GM10266 (cell line): Measurements from ENCODE around the gene AATK.

Experiments used
- DNase-seq: peaks from one replicate; pipeline ENCODE4 v3.0.0; 2012; ENCODE audit errors: extremely low spot score
- TF ChIP-seq, protein P1 (sequence below): IDR thresholded peaks from 2 replicates; pipeline ENCODE4 v1.5.1; 2012; ENCODE audit warnings: mild to moderate bottlenecking, low read depth; ENCODE audit not compliant: control insufficient read depth, insufficient read depth; ENCODE audit errors: missing control alignments

The AATK gene

DNA sequence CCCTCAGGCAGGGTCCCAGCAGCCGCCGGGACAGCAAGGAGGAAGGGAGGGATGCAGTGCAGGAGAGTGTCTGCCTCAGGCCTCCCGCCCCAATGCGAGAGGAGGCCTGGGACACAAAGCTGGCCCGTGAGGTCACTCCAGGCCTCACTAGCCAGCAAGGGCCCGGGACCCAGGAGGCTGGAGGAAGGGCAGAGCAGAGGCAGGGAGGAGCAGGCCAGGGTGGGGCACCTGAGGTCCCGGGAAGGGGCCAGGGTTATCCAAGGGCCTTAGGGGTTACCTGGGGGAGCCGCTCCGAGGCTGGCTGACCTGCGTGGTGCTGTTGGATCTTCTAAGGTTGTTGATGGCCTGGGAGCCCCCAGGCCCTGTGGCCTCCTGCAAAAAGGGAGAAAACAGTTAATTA lies 42.6 kb upstream of the AATK start:
- DNase-seq, result no peak
- TF ChIP-seq, protein P1, sequence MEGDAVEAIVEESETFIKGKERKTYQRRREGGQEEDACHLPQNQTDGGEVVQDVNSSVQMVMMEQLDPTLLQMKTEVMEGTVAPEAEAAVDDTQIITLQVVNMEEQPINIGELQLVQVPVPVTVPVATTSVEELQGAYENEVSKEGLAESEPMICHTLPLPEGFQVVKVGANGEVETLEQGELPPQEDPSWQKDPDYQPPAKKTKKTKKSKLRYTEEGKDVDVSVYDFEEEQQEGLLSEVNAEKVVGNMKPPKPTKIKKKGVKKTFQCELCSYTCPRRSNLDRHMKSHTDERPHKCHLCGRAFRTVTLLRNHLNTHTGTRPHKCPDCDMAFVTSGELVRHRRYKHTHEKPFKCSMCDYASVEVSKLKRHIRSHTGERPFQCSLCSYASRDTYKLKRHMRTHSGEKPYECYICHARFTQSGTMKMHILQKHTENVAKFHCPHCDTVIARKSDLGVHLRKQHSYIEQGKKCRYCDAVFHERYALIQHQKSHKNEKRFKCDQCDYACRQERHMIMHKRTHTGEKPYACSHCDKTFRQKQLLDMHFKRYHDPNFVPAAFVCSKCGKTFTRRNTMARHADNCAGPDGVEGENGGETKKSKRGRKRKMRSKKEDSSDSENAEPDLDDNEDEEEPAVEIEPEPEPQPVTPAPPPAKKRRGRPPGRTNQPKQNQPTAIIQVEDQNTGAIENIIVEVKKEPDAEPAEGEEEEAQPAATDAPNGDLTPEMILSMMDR, result no peak

DNA sequence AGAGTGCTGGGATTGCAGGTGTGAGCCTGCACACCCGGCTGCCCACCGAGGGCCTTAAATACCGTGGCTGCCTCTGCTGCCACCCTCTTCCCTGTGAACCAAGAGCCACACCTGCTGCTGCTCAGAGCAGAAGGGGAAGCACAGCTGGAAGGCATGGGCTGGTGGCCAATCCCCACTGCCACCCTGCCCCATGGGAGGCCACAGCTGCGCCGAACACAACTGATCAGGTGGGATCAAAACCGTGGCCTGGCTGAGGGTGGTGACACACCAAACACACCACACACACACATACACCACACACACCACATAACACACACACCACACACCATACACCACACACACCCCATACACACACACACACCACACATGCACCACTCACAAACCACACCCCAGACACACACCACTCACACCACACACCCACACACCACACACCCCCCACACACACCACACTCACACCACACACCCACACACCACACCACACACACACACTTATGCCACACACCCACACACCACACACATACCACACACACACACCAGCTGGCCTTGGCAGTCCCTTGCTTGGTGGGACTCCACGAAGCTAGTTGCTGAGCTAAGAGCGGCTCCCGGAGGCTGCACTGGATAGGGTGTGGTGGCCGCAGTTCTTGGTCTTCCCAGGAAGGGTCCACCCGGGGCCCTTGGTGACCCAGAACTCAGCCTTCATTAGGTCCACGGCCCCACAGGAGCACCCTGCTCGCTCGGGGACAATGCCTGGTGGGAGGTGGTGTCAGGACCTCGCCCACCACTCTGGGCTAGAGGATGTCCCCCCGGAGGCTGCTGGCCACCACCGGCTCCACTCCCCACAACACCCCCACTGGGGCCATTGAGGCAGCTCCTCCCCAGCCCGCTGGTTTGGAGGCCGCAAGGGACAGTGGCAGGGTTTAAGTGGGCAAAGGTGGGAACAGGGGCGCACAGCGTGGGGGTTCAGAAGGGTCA lies 41.9 kb upstream of the AATK start:
- DNase-seq, result no peak
- TF ChIP-seq, protein P1, result no peak

DNA sequence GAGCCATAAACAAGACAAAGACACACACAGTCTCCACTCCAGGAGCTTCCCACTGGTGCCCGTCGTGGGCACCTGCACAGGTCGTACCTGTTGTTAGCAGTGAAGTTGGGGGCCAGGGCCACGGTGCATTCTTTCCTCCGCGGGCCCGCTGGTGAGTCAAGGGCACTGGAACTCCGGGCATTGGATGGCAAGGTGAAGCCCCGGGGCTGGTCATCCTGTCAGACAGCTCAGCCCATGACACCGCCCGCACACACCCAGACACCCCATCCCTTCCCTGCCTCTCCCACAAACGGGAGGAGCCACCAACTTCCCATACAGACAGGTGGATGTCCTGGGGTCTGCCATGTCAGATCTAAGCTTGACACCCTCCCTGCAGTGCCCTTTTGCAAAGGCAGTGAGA lies 40.6 kb upstream of the AATK start:
- no peak for DNase-seq
- TF ChIP-seq, protein P1, result no peak

DNA sequence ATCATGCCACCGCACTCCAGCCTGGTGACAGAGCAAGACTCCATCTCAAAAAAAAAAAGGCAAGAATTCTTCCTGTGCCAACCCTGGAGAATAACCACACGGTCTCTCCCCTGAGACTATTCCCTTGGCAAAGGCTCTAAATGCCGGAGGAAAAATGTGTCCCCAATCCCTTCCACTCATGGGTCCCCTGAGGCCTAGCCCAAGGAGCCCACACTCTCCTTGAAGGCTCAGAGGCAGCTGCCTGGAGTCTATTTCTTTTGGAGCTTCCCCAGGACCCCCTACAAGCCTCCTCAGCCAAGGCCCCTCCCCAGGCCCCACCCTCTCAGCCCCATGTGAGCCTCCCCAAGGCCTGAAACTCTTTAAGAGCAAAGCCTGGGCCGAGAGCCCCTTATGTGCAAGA lies 40.1 kb upstream of the AATK start:
- DNase-seq, result no peak
- TF ChIP-seq, protein P1, result no peak

DNA sequence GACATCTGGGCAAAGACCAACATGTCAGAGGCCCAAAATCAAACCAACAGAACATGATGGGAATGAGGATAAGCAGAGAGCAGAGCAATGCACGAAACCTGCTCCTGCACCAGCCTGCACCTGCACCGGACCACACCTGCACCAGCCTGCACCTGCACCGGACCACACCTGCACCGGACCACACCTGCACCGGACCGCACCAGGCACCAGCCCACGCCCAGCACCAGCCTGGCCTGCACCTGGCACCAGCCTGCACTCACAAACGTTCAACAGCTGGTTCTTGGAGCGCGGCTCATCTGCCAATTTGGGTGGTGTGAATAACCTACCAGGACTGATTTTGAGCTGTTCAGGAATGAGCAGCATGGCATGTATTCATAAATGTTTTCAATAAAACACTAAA lies 38.6 kb upstream of the AATK start:
- TF ChIP-seq, protein P1, result no peak

DNA sequence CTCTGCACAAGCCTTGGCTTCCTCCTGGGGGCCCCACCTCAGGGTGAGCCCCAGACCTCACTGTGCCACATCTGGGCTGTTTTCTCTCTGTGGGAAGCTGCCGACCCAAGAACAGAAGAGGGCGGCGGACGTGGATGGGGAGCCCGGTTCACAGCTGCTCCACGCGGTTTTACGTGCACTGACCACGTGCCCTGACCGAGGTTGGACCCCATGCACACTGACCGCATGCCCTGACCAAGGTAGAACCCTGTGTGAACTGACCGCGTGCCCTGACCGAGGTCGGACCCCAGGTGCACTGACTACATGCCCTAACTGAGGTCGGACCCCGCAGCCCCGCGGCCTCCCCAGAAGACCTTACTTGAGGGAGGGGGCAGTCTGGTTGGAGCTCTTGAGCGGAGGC lies 37.1 kb upstream of the AATK start:
- TF ChIP-seq, protein P1, result no peak
- no peak for DNase-seq

More for the DNA sequence above, 38.6 kb upstream of the AATK start:
- no peak for DNase-seq

DNA sequence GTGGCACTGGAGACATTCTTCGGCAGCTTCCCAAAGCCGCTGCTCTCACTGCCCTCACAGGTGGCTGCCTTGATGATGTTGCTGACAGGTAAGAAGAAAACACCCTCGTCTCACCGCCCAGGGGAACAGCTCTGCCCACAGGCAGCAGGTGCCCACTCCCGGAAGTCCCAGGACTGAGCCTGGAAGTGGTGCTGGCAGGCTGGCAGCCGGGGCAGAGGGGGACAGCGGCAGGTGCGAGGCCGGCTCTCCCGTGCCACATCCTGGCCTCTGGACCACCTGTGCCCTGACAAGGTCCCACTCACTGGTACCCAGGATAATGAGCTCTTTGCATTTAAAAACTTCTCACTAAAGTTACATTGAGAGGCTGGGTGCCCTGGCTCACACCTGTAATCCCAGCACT lies 36.3 kb upstream of the AATK start:
- DNase-seq, result no peak
- TF ChIP-seq, protein P1, result no peak
